ENCODE measurements around the gene KLHL3.
"Not testable (repeated sequence)": the region's sequence is repeated elsewhere in the genome, so short reads cannot be mapped to it uniquely, and the experiment has no call there.

GRCh38 chr5:137643081-137643480 lies 92.8 kb downstream of the KLHL3 start:
- not testable (repeated sequence) for TF ChIP-seq CTCF (IDR thresholded peaks at IDR 0.05); EP300 (IDR thresholded peaks at IDR 0.05; ENCODE audit: low read depth); POLR2A (IDR thresholded peaks at IDR 0.05)

Measured in transverse colon (tissue), 3 donors.